Cardiac muscle cell (in vitro differentiated cells and primary cell): ENCODE results near the gene EPB41L1. TPM values are rescaled to one million over a fixed set of nuclear protein-coding genes. Genes with fewer than 3 reads are reported as not detected.

ENCODE experiments used
- DNase-seq, 2 donors: peaks; one replicate each; pipeline versions ENCODE4 v3.0.0 to v3.0.0-alpha.2; 2010 to 2017; ENCODE audit warnings: low read depth in 1 of 2, low spot score in 1 of 2
- H3K27ac ChIP-seq: fragments of 200-600 bp; sonication (generic); 2 replicates; pipeline ENCODE4 v1.5.1; 2016
- H3K27me3 ChIP-seq: fragments of 200-600 bp; sonication (generic); 2 replicates; pipeline ENCODE4 v1.6.0; 2016; ENCODE audit warnings: control low read depth
- H3K36me3 ChIP-seq: fragments of 200-600 bp; sonication (generic); 2 replicates; pipeline ENCODE4 v1.5.1; 2016; ENCODE audit warnings: control low read depth
- H3K4me1 ChIP-seq: fragments of 200-600 bp; sonication (generic); 2 replicates; pipeline ENCODE4 v1.8.1; 2017; ENCODE audit warnings: low read depth, mild to moderate bottlenecking, mixed run types
- H3K4me3 ChIP-seq: fragments of 200-600 bp; sonication (generic); 2 replicates; pipeline ENCODE4 v1.5.1; 2016; ENCODE audit warnings: mild to moderate bottlenecking
- H3K9me3 ChIP-seq: fragments of 200-600 bp; sonication (generic); 2 replicates; pipeline ENCODE4 v1.5.1; 2017; ENCODE audit warnings: low read depth, mild to moderate bottlenecking, control low read depth
- polyA plus RNA-seq: library from polyadenylated mRNA; unstranded; fragments of >200 nt; fragmentation: Nextera tagmentation; extraction: Ambion mirVana; gene quantifications from 2 replicates; pipeline ENCODE4 v1.2.1, GENCODE V29; 2016
- total RNA-seq: library from RNA; depleted of rRNA; stranded (reverse); fragments of >200 nt; gene quantifications from 2 replicates; pipeline ENCODE4 v1.2.3, GENCODE V29; 2016
- TF ChIP-seq, protein P1 (sequence below): IDR thresholded peaks from 2 replicates; pipeline ENCODE4 v1.5.1; 2012; ENCODE audit warnings: low read depth, mild to moderate bottlenecking, low read length

EPB41L1 gene
- total and polyA plus RNA-seq, 2 experiments from 2014 or later, result 34.3 to 83.5 TPM

- no peak overlapping the region for H3K27ac ChIP-seq
- no peaks in the 10 kb centered on the region for H3K36me3 ChIP-seq
- no peak overlapping the region for H3K4me3 ChIP-seq
- DNase-seq, result no peak
- H3K4me1 ChIP-seq, result no peaks in the 10 kb centered on the region
- H3K27me3 ChIP-seq, result no peaks in the 10 kb centered on the region
- TF ChIP-seq, protein P1, sequence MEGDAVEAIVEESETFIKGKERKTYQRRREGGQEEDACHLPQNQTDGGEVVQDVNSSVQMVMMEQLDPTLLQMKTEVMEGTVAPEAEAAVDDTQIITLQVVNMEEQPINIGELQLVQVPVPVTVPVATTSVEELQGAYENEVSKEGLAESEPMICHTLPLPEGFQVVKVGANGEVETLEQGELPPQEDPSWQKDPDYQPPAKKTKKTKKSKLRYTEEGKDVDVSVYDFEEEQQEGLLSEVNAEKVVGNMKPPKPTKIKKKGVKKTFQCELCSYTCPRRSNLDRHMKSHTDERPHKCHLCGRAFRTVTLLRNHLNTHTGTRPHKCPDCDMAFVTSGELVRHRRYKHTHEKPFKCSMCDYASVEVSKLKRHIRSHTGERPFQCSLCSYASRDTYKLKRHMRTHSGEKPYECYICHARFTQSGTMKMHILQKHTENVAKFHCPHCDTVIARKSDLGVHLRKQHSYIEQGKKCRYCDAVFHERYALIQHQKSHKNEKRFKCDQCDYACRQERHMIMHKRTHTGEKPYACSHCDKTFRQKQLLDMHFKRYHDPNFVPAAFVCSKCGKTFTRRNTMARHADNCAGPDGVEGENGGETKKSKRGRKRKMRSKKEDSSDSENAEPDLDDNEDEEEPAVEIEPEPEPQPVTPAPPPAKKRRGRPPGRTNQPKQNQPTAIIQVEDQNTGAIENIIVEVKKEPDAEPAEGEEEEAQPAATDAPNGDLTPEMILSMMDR, result no peak
- no peaks in the 10 kb centered on the region for H3K9me3 ChIP-seq
These were observed 35.0 kb upstream of the EPB41L1 start for GRCh38 chr20:36119537-36119936.

- no peak for DNase-seq
- Histone ChIP-seq H3K27ac (no peak overlapping the region), H3K9me3 (no peaks in the 10 kb centered on the region), H3K36me3 (no peaks in the 10 kb centered on the region), H3K4me1 (no peaks in the 10 kb centered on the region), H3K4me3 (no peak overlapping the region), H3K27me3 (no peaks in the 10 kb centered on the region)
- TF ChIP-seq, protein P1, result no peak
These were observed 34.3 kb upstream of the EPB41L1 start for GRCh38 chr20:36120241-36120640.

DNA sequence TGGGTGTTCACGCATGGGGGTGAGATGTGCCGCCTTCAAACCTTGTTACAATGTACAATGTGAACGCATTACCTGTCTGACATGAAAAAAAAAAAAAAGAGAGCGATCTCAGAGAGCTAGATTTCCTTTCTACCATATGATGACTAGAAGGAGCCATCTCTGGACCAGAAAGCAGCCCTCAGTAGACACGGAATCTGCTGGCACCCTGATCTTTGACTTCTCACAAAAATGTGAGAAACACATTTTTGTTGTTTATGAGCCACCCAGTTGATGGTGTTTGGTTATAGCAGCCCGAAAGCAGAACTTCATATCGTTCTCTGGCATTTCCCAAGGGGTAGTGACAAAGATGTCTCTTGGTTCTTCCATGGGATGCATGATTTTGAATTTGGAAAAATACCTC, 33.5 kb upstream of the EPB41L1 start:
- Histone ChIP-seq H3K27me3 (no peaks in the 10 kb centered on the region), H3K36me3 (no peaks in the 10 kb centered on the region), H3K9me3 (no peaks in the 10 kb centered on the region), H3K4me3 (no peak overlapping the region), H3K27ac (no peak overlapping the region), H3K4me1 (no peaks in the 10 kb centered on the region)
- TF ChIP-seq, protein P1, result no peak
- DNase-seq, result no peak

GRCh38 chr20:36121981-36122930, 32.3 kb upstream of the EPB41L1 start:
- DNase-seq, result no peak
- TF ChIP-seq, protein P1, result no peak

DNA sequence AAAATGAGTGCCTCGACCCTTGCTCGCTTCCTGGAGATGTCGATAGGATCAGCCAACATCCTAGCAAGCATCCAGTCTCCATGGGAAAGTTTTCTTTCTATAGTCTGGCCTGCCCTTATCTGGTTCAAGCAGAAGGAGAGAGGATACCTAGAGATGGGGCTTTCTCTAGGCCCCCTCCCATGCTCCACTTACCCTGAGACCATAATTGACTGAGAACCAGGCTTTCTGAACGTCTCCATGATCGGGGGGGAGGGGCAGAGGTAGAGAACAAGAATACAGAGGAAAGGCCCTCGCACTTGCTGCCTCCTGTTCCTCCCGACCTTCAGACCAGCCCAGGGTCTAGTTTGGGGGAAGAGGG, 31.6 kb upstream of the EPB41L1 start:
- H3K9me3 ChIP-seq, result no peaks in the 10 kb centered on the region
- H3K4me1 ChIP-seq, result no peaks in the 10 kb centered on the region
- DNase-seq, result no peak
- H3K27me3 ChIP-seq, result no peaks in the 10 kb centered on the region
- TF ChIP-seq, protein P1, result no peak
- H3K27ac ChIP-seq, result no peak overlapping the region
- no peaks in the 10 kb centered on the region for H3K36me3 ChIP-seq
- H3K4me3 ChIP-seq, result no peak overlapping the region

More at GRCh38 chr20:36121981-36122930, 32.3 kb upstream of the EPB41L1 start:
- Histone ChIP-seq H3K4me1 (no peaks in the 10 kb centered on the region), H3K27me3 (no peaks in the 10 kb centered on the region), H3K4me3 (no peak overlapping the region), H3K27ac (no peak overlapping the region), H3K36me3 (no peaks in the 10 kb centered on the region), H3K9me3 (no peaks in the 10 kb centered on the region)
